Heart right ventricle (tissue), 16 donors: ENCODE measurements around the gene LASP1. TPM values are rescaled to one million over a fixed set of nuclear protein-coding genes. Genes with fewer than 3 reads are reported as not detected.

ENCODE experiments used
- ATAC-seq, 8 donors: fragments of 200-7000 bp; cut with Tn5 transposase; one replicate each; pipeline ENCODE4 v1.9.1; 2020; ENCODE audit warnings: mild to moderate bottlenecking in 8 of 8, moderate library complexity in 8 of 8, moderate number of reproducible peaks in 1 of 8
- DNase-seq, 2 donors: peaks; one replicate each; pipeline ENCODE4 v3.0.0-alpha.2; 2020
- H3K27ac ChIP-seq, 10 donors: fragments of 200-600 bp; sonication (generic) in 2 of 10; one replicate each; pipeline versions ENCODE4 v1.5.0 to v1.8.0; 2020 to 2022; ENCODE audit warnings: mild to moderate bottlenecking in 3 of 10
- H3K27me3 ChIP-seq, 7 donors: fragments of 200-600 bp; one replicate each; pipeline ENCODE4 v1.8.0; 2021 to 2022; ENCODE audit warnings: mild to moderate bottlenecking in 2 of 7
- H3K36me3 ChIP-seq, 9 donors: fragments of 200-600 bp; sonication (generic) in 1 of 9; one replicate each; pipeline versions ENCODE4 v1.5.0 to v1.8.0; 2020 to 2022; ENCODE audit warnings: mild to moderate bottlenecking in 2 of 9
- H3K4me1 ChIP-seq, 9 donors: fragments of 200-600 bp; sonication (generic) in 1 of 9; one replicate each; pipeline versions ENCODE4 v1.5.0 to v1.8.0; 2020 to 2022; ENCODE audit warnings: mild to moderate bottlenecking in 4 of 9
- H3K4me3 ChIP-seq, 10 donors: fragments of 200-600 bp; sonication (generic) in 2 of 10; one replicate each; pipeline versions ENCODE4 v1.5.0 to v1.8.0; 2020 to 2022; ENCODE audit warnings: mild to moderate bottlenecking in 7 of 10, moderate library complexity in 2 of 10
- H3K9me3 ChIP-seq, 11 donors: fragments of 200-600 bp in 10 of 11; sonication (generic) in 2 of 11; one replicate each; pipeline versions ENCODE4 v1.5.0 to v1.8.0; 2013 to 2022; ENCODE audit warnings: mild to moderate bottlenecking in 2 of 11, control low read depth in 1 of 11, moderate library complexity in 1 of 11
- WGBS, 2 donors: extraction: QIAGEN DNeasy Blood & Tissue Kit; methylation state at CpG; one replicate each; pipeline ENCODE4 v1.1.7; 2013; ENCODE audit warnings: inconsistent platforms in 1 of 2; 5-methylcytosine and 5-hydroxymethylcytosine counted together
- intact Hi-C, 10 donors: fragments of 100-400 bp; cut with DNase I; formaldehyde crosslinking; loops; one replicate each; pipeline versions ENCODE4 v1.11.1 to v1.14.2; 2022
- microRNA-seq, 2 donors: library from miRNA; unstranded; fragments of <30 nt; microRNA quantifications; one replicate each; pipeline ENCODE4 v1.2.0, GENCODE V29; 2021
- polyA plus RNA-seq, 2 donors: library from polyadenylated mRNA; stranded (reverse); fragments of 200-250 nt; gene quantifications; one replicate each; pipeline ENCODE4 v1.2.3, GENCODE V29; 2013
- total RNA-seq, 10 donors: library from RNA; stranded (reverse); fragmentation: NEBNext Ultra II Directional in 3 of 10; extraction: Animal tissue kit (Norgen Biotek cat#: 25700) in 3 of 10; gene quantifications; one replicate each; pipeline versions ENCODE4 v1.2.1 to v1.2.4, GENCODE V29; 2021 to 2023
- TF ChIP-seq, protein P1 (sequence below), 9 donors: fragments of 200-600 bp; sonication (generic) in 2 of 9; IDR thresholded peaks; one replicate each; pipeline versions ENCODE4 v1.5.0 to v1.8.0; 2021 to 2022; ENCODE audit warnings: antibody characterized with exemption in 9 of 9, mild to moderate bottlenecking in 5 of 9, moderate library complexity in 1 of 9
- donor health status: Arrhythmogenic right ventricular cardiomyopathy.
- donor health status: ischemic (EF 13 %, LVEDD 7.1; RV severe dilation, severe dysfunction).
- donor health status: healthy with polysubstance abuse.
- donor health status: DM: no; HTN: yes; CAD: no.
- donor health status: DM: no; HTN: no; CAD: no.
- donor health status: ischemic (EF 25% LVEDD 6.9; RV normal size, moderate dysfunction).
- donor health status: ischemic (EF 25% LVEDD 5.7; RV mildly dilated, moderate dysfunction).
- donor health status: healthy.
- donor health status: DM: yes; HTN: yes; CAD: no.
- donor health status: Ischemic cardiomyopathy.
- donor health status: ischemic (EF 35%, LVEDD 5.7; RV mildly dilated, moderate dysfunction).
- donor health status: nonischemic (EF 11% LVEDD 7.7; RV severe dilation, severe dysfunction).
- donor health status: DM: yes; HTN: yes; CAD: no.
- donor health status: PGD.
- donor health status: ischemic (EF 29% LVEDD 5.4; RV normal size, mild dysfunction).
- donor health status: nonischemic (EF 23%, LVEDD 6.1; RV moderate dilation, normal function).

The LASP1 gene
- total and polyA plus RNA-seq, 12 donors: 19.5 to 56.9 (median 23.0) TPM

DNA sequence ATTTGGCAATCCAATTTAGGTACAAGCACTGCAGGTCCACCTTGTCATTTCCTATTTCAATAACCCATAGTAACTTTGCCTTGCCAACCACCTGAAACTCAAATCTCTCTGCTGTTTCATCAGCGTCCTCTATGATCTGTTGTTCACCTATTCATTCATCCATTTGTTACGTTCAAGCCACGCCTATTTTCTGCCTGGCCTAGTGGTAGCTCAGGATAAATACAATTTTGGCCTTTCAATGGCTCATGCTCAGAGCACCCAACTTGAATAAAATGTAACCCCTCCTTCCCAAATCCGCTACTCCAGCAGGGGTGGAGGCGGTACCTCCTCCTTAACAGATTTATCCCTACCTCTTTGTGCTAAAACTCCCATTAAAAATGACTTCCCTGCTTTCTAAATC, 100.9 kb downstream of the LASP1 start:
- Histone ChIP-seq H3K27ac (no peak overlapping the region), H3K27me3 (no peaks in the 10 kb centered on the region), H3K4me3 (no peak overlapping the region), H3K36me3 (no peaks in the 10 kb centered on the region), H3K4me1 (peaks cover 0 to 15% (median 0%) of the 10 kb centered on the region in 9 donors), H3K9me3 (no peaks in the 10 kb centered on the region)
- 89 to 93% methylated on average over 5 of the region's 5 CpGs for WGBS, 2 donors
- intact Hi-C loops: loop anchor here in 3 of 10 donors (10.0 kb wide), 2 partner anchors 264 to 274 kb away; no protein-coding TSS in a partner anchor
- TF ChIP-seq, protein P1, sequence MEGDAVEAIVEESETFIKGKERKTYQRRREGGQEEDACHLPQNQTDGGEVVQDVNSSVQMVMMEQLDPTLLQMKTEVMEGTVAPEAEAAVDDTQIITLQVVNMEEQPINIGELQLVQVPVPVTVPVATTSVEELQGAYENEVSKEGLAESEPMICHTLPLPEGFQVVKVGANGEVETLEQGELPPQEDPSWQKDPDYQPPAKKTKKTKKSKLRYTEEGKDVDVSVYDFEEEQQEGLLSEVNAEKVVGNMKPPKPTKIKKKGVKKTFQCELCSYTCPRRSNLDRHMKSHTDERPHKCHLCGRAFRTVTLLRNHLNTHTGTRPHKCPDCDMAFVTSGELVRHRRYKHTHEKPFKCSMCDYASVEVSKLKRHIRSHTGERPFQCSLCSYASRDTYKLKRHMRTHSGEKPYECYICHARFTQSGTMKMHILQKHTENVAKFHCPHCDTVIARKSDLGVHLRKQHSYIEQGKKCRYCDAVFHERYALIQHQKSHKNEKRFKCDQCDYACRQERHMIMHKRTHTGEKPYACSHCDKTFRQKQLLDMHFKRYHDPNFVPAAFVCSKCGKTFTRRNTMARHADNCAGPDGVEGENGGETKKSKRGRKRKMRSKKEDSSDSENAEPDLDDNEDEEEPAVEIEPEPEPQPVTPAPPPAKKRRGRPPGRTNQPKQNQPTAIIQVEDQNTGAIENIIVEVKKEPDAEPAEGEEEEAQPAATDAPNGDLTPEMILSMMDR (IDR thresholded peaks at IDR 0.05): no peak
- ATAC-seq: no peak
- no peak for DNase-seq

Small RNA genes within 50 kb of the gene (microRNA-seq; reads per million reads assigned to microRNA genes)
- 4.1 to 4.2 reads per million in 2 donors for gene MIR4727
- 0 to 0.51 reads per million in 2 donors for gene MIR6779

Other genes with a start within 250 kb of the LASP1 start
- 1 to 10 TPM in 2 of 10 donors, under 1 TPM in 8; 0.25 to 1.3 (median 0.64) TPM for gene EPOP, start 195.1 kb upstream of the LASP1 start, total RNA-seq
- gene EPOP, start 195.1 kb upstream of the LASP1 start, polyA plus RNA-seq: 1 to 10 TPM in 1 of 2 donors, under 1 TPM in 1; 0.66 to 2.2 TPM
- gene MLLT6, start 164.8 kb upstream of the LASP1 start, total RNA-seq: 100 to 1,000 TPM in 1 of 10 donors, 10 to 100 TPM in 9; 56.3 to 100 (median 67.5) TPM
- 100 to 1,000 TPM in 1 of 2 donors, 10 to 100 TPM in 1; 17.3 to 104 TPM for gene MLLT6, start 164.8 kb upstream of the LASP1 start, polyA plus RNA-seq
- 10 to 100 TPM; 58.1 to 84.1 (median 69.4) TPM for gene CISD3, start 139.7 kb upstream of the LASP1 start, total RNA-seq
- 10 to 100 TPM; 50.5 to 83.6 TPM for gene CISD3, start 139.7 kb upstream of the LASP1 start, polyA plus RNA-seq
- 10 to 100 TPM; 15.8 to 30.0 (median 22.8) TPM for gene PCGF2, start 121.7 kb upstream of the LASP1 start, total RNA-seq
- gene PCGF2, start 121.7 kb upstream of the LASP1 start, polyA plus RNA-seq: 10 to 100 TPM; 23.8 to 51.6 TPM
- 100 to 1,000 TPM; 148 to 220 (median 162) TPM for gene PSMB3, start 117.3 kb upstream of the LASP1 start, total RNA-seq
- gene PSMB3, start 117.3 kb upstream of the LASP1 start, polyA plus RNA-seq: 100 to 1,000 TPM; 359 to 379 TPM
- gene PIP4K2B, start 70.5 kb upstream of the LASP1 start, total RNA-seq: 10 to 100 TPM; 37.9 to 51.9 (median 47.5) TPM
- 10 to 100 TPM; 15.3 to 20.3 TPM for gene PIP4K2B, start 70.5 kb upstream of the LASP1 start, polyA plus RNA-seq
- gene CWC25, start 44.7 kb upstream of the LASP1 start, total RNA-seq: 10 to 100 TPM in 2 of 10 donors, 1 to 10 TPM in 8; 7.7 to 11.2 (median 9.0) TPM
- 10 to 100 TPM in 1 of 2 donors, 1 to 10 TPM in 1; 9.1 to 22.6 TPM for gene CWC25, start 44.7 kb upstream of the LASP1 start, polyA plus RNA-seq
- 100 to 1,000 TPM; 725 to 991 (median 835) TPM for gene RPL23, start 16.3 kb upstream of the LASP1 start, total RNA-seq
- 1,000 to 10,000 TPM; 1,798 to 2,733 TPM for gene RPL23, start 16.3 kb upstream of the LASP1 start, polyA plus RNA-seq
- gene FBXO47, start 97.3 kb downstream of the LASP1 start, total RNA-seq: not detected
- gene FBXO47, start 97.3 kb downstream of the LASP1 start, polyA plus RNA-seq: not detected